Keratinocyte (primary cell): ENCODE data around the gene TAF1B.

Source experiments
- CTCF ChIP-seq, 3 experiments: IDR thresholded peaks in 1 of 3; conservative IDR thresholded peaks in 1 of 3; optimal IDR thresholded peaks in 1 of 3; 2 replicates in 2 of 3; 3 replicates in 1 of 3; pipeline versions ENCODE3 to v1.5.1; 2011; ENCODE audit warnings: low read length in 3 of 3, mild to moderate bottlenecking in 3 of 3, moderate library complexity in 2 of 3, control low read depth in 1 of 3, inconsistent platforms in 1 of 3; ENCODE audit not compliant: insufficient read depth in 2 of 3; ENCODE audit errors: extremely low read depth in 1 of 3
- EZH2 ChIP-seq: IDR thresholded peaks from one replicate; pipeline ENCODE4 v1.6.1; 2012; ENCODE audit warnings: inconsistent platforms, mild to moderate bottlenecking, low read length, moderate library complexity

GRCh38 chr2:9815076-9815475, 28.2 kb upstream of the TAF1B start:
- TF ChIP-seq CTCF (optimal IDR thresholded peaks at IDR 0.05 in 1 of 3, IDR thresholded peaks at IDR 0.05 in 1 of 3, conservative IDR thresholded peaks at IDR 0.05 in 1 of 3; ENCODE audit: extremely low read depth in 1 of 3, insufficient read depth in 2 of 3, low read length in 3 of 3) (no peak), EZH2 (no peak)
